GM04503 (cell line): ENCODE measurements around the gene ZNF664.

Source experiments
- DNase-seq: peaks from one replicate; pipeline ENCODE4 v3.0.0-alpha.2; 2012; ENCODE audit warnings: low read depth

The ZNF664 gene

GRCh38 chr12:123958876-123959275 is 14.1 kb upstream of the ZNF664 start:
- DNase-seq: no peak

DNA sequence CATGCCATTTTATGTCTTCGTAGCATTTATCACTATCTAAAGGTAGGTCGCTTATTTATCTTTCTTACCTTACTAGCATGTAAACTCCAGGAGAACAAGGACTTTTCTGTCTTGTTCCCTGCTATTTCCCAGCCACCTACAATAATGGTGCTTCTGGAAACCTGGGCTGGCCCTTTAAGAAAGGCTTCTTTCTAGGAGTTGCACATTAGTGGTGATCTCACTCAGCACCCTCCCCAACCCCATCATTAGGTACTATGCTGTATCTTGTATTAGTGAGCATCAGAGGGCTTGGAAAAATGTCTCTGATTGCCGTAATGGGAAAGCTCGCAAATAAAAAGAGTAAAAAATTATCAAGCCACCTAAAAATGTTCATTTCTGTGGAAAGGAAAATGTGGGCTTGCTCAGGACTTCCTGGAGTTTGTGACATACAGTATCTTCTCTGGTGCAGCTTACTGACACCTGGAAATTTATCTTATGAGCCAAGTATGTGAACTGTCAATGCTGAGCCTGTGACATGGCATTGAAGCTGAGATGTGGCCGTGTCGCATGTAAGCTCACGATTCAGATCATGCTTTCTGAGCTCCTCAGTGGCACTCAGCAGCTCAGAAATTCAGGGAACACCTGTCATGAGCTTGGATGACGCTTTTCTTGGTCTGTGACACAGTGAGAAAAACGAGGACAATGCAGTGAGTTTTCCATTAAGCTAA is 12.8 kb upstream of the ZNF664 start:
- no peak for DNase-seq

DNA sequence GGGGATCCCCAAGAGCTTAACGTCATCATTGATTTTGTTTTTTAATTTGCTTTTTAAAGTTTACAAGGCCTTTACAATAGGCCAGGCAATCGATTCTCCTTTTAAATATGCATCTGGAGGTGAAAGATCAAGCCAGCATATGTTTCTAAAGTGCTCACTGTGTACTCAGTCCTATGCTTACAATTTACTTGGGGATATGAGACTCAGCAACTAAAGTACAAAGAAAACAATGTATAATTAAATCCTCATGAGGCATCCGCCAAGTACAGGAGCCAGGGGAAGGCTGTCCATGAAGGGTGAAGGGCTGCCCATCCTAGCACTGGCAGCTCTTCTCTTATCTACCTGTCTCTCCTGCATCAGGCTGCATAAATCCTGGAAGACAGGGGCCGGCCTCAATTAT is 12.2 kb upstream of the ZNF664 start:
- no peak for DNase-seq

- no peak for DNase-seq
Observed at GRCh38 chr12:123961585-123962345, 11.2 kb upstream of the ZNF664 start.

DNA sequence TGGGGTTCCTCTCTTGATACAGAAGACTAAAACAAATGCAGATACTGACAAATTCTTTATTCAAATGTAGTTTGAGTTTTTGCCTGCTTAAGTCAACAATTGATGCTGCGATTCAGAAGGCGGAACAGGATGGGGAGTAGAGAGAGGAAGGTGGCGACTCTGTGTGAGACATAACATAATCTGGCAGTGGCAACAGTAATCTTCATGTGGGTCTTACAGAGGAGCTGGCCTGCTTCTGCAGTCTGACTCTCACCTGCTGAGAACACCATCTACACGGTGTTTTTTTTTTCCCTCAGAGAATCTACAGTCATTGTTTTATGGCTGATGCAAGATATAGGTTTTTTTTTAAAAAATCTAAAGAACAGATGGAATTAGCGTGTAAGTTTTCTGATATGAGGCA is 10.5 kb upstream of the ZNF664 start:
- DNase-seq: no peak

GRCh38 chr12:123963821-123964220 is 9.2 kb upstream of the ZNF664 start:
- DNase-seq: no peak

GRCh38 chr12:123965382-123965781 is 7.6 kb upstream of the ZNF664 start:
- DNase-seq: no peak

GRCh38 chr12:123966596-123966995 is 6.4 kb upstream of the ZNF664 start:
- DNase-seq: peak; percentile 36

- DNase-seq: no peak
Observed at GRCh38 chr12:123967121-123967586, 5.9 kb upstream of the ZNF664 start.

GRCh38 chr12:123971449-123971769 is 1.6 kb upstream of the ZNF664 start:
- DNase-seq: no peak

GRCh38 chr12:123971770-123972456 is 1.1 kb upstream of the ZNF664 start:
- no peak for DNase-seq

GRCh38 chr12:123973552-123974341 is 732 bp downstream of the ZNF664 start:
- no peak for DNase-seq

- DNase-seq: no peak
Observed at GRCh38 chr12:123976227-123976826, 3.3 kb downstream of the ZNF664 start.

DNA sequence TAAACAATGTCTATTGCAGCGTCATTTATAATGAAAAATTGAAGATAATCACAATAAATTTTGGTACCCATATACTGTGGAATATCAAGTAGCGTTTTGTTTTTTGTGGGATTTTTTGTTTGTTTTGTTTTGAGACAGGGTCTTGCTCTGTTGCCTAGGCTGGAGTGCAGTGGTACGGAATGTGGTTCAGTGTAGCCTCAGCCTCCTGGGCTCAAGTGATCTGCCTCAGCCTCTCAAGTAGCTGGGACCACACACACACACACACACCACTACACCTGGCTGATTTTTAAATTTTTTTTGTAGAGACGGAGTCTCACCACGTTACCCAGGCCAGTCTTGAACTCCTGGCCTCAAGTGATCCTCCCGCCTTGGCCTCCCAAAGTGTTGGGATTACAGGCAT is 6.6 kb downstream of the ZNF664 start:
- DNase-seq: no peak

DNA sequence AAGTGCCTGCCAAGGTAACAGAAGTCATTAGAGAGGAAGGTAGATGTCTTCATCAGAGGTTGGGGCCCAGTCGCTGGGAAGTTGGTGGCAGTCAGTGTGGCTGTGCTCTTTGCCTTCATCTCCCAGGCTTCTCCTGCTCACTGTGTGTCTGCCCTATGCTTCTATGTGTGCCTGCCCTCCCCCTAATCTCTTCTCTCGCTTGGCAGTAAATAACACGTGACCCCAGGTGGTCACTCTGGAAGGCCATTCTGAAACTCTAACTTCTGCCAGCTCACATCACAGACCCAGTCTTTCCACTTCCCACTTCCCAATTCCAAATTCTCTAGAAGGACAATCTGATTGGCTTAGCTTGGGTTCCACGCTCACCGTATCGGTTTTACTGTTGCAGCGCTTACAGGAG is 9.3 kb downstream of the ZNF664 start:
- no peak for DNase-seq

GRCh38 chr12:123983822-123984485 is 10.9 kb downstream of the ZNF664 start:
- no peak for DNase-seq

- no peak for DNase-seq
Observed at GRCh38 chr12:123984903-123985302, 11.9 kb downstream of the ZNF664 start.

- no peak for DNase-seq
Observed at GRCh38 chr12:123986374-123986965, 13.5 kb downstream of the ZNF664 start.

DNA sequence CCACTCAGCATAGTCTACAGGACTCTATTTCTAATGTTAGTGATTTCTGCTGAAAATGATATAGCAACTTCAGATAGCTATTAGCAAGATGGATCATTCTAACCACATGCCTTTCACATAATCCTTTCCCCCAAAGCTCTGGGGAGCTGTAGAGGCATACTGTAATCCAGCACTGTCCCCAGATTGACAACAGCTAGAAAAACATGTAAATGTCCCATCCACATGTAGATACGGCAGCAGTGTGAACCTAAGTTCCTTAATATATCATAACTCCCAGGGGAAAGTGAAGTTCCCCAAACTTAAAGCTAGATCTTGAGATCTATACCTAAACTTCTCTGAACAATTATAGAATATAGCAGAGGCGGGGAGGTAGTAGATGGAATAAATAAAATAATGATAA is 14.0 kb downstream of the ZNF664 start:
- DNase-seq: no peak

DNA sequence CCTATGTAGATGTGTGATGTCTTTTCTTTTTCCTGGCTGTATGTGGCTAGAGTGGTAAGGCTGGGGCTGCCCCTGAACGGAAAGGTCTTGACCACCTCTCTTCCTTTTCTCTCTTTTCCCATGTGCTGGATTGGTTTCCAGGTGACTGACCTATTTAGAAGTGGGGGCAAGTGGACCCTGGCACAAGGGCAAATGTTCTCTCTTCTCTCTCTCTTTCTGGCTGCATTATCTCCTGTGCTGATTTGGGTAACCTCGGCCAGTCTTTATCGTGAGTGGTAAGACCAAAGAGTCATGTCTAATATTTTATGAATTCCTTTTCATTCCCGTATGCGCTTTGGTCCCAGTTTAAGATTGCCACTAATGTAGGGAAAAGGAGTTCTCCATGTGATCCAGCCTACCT is 16.2 kb downstream of the ZNF664 start:
- no peak for DNase-seq

- DNase-seq: no peak
Observed at GRCh38 chr12:123989753-123990152, 16.7 kb downstream of the ZNF664 start.
